Measurements from ENCODE around the gene SIX3. TPM values are rescaled to one million over a fixed set of nuclear protein-coding genes. Genes with fewer than 3 reads are reported as not detected.

Gene SIX3
- total RNA-seq, 1 donor from 2014 or later: 0.68 TPM

DNA sequence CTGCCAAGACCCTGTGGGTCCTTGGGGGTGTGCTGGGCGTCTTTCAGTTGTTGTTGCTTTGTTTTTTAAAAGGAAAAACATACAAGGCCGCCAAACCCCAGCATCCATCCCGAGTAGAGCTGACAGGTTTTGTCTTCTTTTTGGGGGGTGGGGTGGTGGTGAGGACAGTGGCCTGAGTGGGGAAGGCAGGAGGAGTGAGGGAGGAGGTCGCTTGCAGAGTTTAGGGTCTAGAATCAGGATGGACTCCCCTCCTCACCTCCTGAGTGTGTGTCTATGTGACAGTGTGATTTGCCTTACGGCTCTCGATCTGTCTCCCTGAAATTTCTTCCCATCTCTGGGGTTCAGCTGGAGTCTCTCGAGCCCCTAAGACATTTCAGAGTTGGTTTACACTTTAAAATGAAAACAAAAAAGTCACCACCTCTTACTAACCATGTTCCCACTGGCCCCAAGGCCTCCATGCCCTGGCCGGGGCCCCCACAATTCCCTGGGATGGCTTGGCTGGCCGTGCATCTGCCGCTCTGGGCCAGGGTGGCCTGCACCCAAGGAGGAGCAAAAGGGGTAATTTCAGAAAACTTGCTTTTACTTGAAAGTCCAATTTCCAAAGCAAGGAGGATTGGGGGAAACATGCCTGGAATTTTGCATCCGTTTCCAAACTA lies 5.0 kb downstream of the SIX3 start:
- no peaks in the 10 kb centered on the region for H3K9me3 Mint-ChIP-seq
- peaks cover 31% of the 10 kb centered on the region for H3K4me1 Mint-ChIP-seq (ENCODE audit: unreplicated experiment)

DNA sequence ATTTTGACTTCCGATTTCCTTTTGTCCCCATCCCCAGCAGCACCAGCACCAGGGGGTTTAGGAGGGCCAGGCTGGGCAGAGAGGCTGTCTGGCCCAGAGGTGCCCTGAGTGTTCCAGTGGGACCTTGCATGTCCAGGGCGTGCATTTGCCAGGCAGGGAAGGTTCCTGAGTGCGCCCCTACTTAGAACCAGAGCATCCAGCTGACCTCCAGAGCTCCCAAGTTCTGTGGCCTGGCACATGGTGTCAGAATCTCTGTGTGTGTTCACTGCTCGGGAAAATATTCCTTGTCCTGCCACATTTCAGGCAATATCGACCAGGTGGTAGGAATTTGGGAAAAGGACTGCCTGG lies 5.5 kb downstream of the SIX3 start:
- Mint-ChIP-seq H3K27ac (no peak overlapping the region), H3K4me1 (ENCODE audit: unreplicated experiment) (peaks cover 29% of the 10 kb centered on the region), H3K36me3 (no peaks in the 10 kb centered on the region), H3K27me3 (peaks cover 95% of the 10 kb centered on the region), H3K9me3 (no peaks in the 10 kb centered on the region), H3K4me3 (peak overlapping the region; percentile 52)
- TF ChIP-seq CTCF (conservative IDR thresholded peaks at IDR 0.05): no peak
- DNase-seq (ENCODE audit: extremely low spot score, unreplicated experiment): no peak

More for the DNA sequence above, 5.0 kb downstream of the SIX3 start:
- DNase-seq (ENCODE audit: extremely low spot score, unreplicated experiment): no peak
- no peak for TF ChIP-seq CTCF (conservative IDR thresholded peaks at IDR 0.05)
- no peak overlapping the region for H3K4me3 Mint-ChIP-seq
- H3K36me3 Mint-ChIP-seq: no peaks in the 10 kb centered on the region
- H3K27ac Mint-ChIP-seq: no peak overlapping the region
- H3K27me3 Mint-ChIP-seq: peaks cover 97% of the 10 kb centered on the region

GRCh38 chr2:44948565-44949328 lies 7.2 kb downstream of the SIX3 start:
- Mint-ChIP-seq H3K4me1 (ENCODE audit: unreplicated experiment) (peaks cover 24% of the 10 kb centered on the region), H3K27me3 (peaks cover 94% of the 10 kb centered on the region), H3K9me3 (no peaks in the 10 kb centered on the region), H3K27ac (no peak overlapping the region), H3K4me3 (peak overlapping the region; percentile 62), H3K36me3 (no peaks in the 10 kb centered on the region)
- no peak for DNase-seq (ENCODE audit: extremely low spot score, unreplicated experiment)
- TF ChIP-seq CTCF (conservative IDR thresholded peaks at IDR 0.05): no peak

GRCh38 chr2:44949329-44950151 lies 8.0 kb downstream of the SIX3 start:
- Mint-ChIP-seq H3K36me3 (no peaks in the 10 kb centered on the region), H3K4me3 (peak overlapping the region; percentile 71), H3K9me3 (no peaks in the 10 kb centered on the region), H3K4me1 (ENCODE audit: unreplicated experiment) (peaks cover 24% of the 10 kb centered on the region), H3K27ac (peak overlapping the region; percentile 17), H3K27me3 (peaks cover 95% of the 10 kb centered on the region)
- TF ChIP-seq CTCF (conservative IDR thresholded peaks at IDR 0.05): no peak
- no peak for DNase-seq (ENCODE audit: extremely low spot score, unreplicated experiment)

GRCh38 chr2:44950646-44951045 lies 9.1 kb downstream of the SIX3 start:
- no peaks in the 10 kb centered on the region for H3K9me3 Mint-ChIP-seq
- peaks cover 95% of the 10 kb centered on the region for H3K27me3 Mint-ChIP-seq
- no peak for TF ChIP-seq CTCF (conservative IDR thresholded peaks at IDR 0.05)
- peaks cover 25% of the 10 kb centered on the region for H3K4me1 Mint-ChIP-seq (ENCODE audit: unreplicated experiment)
- H3K27ac Mint-ChIP-seq: peak overlapping the region; percentile 17
- DNase-seq (ENCODE audit: extremely low spot score, unreplicated experiment): no peak
- H3K36me3 Mint-ChIP-seq: no peaks in the 10 kb centered on the region
- H3K4me3 Mint-ChIP-seq: peak overlapping the region; percentile 71

All from type B pancreatic cell (in vitro differentiated cells).